Superior temporal gyrus (tissue), 1 donor: Measurements from ENCODE around the gene BLOC1S4.
"Not testable (repeated sequence)": the region's sequence is repeated elsewhere in the genome, so short reads cannot be mapped to it uniquely, and the experiment has no call there.

ENCODE experiments used
- DNase-seq: peaks from one replicate; pipeline ENCODE4 v3.0.0-alpha.2; 2016; ENCODE audit errors: extremely low spot score

Gene BLOC1S4

DNA sequence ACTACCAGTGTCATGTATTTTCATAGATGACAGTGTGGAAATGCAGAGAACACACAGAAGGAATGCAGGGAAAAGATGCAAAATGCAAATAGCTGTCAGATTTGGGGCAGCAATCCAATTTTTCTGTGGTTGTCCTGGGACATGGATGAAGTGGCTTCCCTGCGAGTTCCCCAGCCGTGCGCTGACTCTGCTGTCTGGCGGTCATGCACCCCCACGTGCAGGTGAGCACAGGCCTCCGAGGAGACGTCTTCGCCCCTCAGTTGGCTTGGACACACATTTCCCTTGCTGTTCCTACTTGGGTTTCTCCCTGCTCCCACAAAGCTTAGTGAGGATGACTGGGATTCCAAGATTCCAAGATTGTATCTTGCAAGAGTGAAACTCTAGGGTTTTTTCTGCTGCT lies 24.4 kb downstream of the BLOC1S4 start:
- DNase-seq = no peak

DNA sequence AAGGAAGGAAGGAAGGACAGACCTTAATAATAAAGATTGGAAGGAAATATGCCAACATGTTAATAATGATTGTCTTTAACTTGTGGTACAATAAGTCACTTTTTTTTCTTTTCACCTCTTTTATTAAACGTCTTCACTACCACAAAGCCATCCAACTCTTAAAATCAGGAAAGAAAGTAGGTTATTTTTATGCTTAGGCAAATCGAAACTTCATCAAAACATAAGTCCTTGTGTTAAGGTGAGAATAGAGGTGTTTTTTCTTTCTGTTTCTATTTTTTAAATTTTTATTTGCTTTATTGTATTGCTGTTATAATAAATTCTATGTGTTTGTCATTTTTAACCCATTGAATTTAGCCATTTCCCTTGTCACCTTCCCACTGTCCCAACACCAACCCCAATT lies 26.5 kb downstream of the BLOC1S4 start:
- DNase-seq = no peak

GRCh38 chr4:6742989-6743388 lies 27.0 kb downstream of the BLOC1S4 start:
- DNase-seq = no peak

- no peak for DNase-seq
These were observed 30.8 kb downstream of the BLOC1S4 start for GRCh38 chr4:6746721-6747293.

DNA sequence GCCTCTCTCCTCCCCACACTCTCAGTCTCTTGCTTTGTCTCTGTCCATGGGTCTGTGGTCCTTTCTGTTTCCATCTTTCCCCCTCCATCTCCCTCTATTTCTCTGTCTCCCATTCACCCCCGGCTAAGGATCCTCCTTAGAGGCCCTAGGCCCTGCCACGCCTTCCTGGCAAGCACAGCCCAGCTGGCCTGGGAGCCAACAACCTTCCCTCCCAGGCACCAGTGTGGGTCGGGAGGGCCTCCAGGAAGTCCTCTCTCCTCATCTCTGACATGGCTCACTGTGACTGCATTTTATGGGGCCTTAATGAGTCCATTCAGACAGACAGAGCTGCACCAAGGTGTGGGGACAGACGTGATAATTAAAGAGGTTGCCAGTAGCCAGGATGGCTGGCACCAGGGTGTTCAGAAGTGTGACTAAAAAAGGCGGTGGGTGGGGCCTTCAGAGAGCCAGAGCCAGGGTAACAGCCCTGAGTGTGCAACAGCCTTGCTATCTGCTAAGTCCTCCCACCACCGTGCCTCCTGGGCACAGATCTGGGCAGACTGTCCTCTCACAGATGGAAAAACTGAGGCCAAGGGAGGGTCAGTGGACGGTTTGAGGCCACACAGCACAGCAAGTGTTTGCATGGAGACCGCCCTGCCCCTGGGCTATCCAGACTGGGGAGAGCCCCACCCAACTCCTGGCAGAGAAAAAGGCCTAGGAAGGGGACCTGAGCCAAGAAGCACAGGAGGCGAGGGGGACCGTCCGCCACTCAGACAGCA lies 31.5 kb downstream of the BLOC1S4 start:
- DNase-seq = no peak

- no peak for DNase-seq
These were observed 32.3 kb downstream of the BLOC1S4 start for GRCh38 chr4:6748286-6748685.

DNA sequence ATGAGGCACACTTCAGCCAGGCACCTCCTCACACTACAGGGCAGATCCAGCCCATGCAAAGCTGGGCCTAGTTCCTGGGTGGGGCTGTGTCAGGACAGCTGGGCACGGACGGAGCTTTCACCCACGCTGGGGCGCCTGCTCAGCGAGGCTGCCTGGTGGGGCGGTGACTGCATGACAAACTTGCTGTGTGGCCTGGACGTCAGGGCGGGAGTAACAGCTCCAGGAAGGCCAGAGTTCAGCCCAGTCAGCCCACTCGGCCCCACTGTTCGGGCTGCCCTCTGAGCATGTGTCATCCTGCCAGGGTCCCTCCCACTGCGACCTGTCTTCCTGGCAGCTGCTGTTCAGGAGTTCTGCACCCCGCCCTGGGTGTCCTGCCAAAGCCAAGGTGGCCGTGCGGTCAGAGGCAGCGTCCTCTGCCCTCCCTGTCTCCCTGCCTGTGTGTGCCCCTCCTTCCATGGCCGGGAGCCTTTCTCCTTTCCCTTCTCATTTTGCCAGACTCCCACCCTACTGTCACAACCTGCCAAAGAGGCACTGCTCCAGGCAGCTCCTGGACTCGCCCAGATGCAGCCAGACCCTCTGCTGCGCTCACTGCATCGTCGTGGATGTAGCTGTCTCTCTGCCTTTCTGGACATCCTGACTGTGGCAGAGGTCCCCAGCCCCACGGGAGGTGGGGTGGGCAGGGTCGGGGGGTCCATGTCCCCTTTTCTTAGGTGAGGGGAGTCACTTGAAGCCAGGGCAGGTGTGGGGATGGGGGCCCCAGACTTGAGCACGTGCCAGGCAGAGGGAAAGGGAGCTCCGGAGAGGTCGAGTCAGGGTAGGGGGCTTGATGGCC lies 33.6 kb downstream of the BLOC1S4 start:
- DNase-seq = no peak

DNA sequence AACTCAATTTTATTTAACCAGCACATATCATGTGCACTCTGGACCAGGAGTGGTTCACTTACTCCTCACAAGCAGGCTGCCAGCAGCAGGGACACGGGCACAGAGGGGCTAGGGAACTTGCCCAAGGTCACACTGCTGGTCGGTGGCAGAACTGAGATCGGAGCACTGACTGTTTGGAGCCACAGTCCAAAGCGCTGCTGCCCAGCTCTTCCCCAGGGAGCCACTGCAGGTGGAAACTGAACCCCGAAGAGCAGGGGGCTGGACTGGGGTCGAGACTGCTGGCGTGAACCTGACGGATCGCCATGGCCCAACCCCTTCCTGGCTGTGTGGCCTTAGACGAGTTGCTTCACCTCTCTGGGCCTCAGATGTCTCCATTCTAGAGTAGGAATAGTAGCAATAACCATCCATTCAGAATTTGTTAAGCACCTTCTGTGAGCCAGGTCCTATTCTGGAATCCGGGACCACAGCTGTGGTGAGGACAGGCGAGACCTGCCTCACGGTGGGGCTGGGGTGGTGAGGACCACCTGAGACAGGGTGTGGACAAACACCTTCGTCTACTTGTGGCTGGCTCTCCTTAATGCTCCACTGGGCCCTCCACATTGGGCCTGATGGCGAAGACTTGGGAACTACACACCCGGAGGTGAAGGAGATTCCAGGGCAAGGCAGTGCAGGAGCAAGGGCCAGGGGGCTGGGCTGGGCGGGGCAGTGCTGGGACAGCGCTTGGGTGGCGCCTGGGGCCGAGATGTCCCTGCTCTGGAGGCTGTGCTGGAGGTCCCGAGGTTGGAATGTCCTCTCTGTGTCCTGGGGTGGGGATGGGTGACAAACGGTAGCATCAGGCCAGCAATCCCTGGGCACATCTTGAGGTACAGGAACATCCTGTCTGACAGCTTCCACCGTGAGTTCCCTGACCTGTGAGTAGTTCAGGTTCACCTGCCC lies 34.6 kb downstream of the BLOC1S4 start:
- no peak for DNase-seq

DNA sequence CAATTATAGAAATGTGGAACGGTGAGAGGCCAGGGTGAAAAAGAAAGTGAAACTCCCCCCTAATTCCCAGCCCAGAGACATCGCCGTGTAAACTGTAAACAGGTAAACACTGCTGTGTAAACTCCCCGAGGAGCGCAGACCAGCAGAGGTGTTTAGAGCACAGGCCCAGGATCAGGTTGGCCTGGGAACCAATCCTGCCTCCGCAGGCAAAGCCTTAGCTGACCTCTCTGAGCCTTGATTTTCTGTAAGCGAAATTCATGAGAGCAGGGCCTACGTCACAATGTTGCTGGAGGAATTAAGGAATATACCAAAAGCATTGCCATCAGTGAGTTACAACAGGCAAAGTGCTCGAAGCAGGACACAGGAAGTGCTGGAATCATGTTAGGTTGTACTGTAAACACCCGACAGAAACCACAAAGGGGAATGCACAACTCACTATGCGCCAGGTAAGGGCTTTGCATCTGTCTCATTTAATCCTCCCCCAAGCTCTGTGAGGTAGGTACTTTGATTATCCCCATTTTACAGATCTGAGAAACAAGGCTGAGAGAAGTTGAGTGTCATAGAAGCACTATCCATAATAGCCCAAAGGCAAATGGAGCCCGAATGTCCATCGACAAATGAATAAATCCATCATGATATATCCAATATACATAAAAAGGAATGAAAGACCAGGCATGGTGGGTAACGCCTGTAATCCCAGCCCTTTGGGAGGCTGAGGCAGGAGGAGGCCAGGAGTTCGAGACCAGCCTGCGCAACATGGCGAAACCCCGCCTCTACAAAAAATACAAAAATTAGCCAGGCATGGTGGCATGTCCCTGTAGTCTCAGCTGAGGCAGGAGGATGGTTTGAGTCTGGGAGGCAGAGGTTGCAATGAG lies 35.9 kb downstream of the BLOC1S4 start:
- no peak for DNase-seq

- DNase-seq = no peak
These were observed 36.5 kb downstream of the BLOC1S4 start for GRCh38 chr4:6752486-6752829.

DNA sequence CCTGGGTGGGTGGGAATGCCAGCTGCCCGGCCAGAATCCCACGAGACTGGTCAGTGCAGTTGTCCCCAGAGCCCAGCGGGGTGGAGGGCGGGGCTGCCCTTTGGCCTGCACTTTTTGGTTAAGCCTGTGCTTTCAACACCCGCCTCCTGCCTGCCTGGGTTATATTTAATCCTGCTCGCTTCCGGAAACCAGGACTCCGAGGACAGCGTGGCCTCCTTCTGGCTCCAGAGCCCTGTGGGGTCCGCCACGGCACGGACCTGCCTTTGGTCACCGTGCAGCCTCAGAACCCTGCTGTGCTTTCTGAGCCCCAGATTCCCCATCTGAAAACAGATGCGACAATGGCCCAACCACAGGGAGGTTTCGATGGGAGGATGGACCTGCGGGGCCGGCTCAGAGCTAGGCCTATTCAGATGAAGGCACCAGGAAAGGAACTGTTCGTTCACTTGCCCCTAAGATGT lies 37.2 kb downstream of the BLOC1S4 start:
- DNase-seq = no peak

DNA sequence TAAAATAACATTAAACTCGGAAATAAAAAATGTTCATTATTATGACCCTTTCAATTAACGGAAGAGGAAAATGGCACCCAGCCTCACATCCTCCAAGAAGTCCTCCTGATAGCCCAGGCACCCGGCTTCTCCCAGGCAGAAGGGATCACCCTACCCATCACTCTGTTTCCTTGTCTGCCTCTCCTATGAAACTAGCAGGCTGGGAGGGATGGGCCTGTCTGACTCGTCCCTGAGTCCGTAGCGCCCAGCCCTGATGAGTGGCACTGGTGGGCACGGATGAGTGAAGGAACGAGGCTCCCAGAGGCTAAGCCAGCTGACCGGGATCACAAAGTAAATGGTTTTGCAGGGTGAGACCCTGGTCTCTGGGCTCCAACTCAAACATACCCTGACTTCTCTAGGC lies 37.9 kb downstream of the BLOC1S4 start:
- no peak for DNase-seq

DNA sequence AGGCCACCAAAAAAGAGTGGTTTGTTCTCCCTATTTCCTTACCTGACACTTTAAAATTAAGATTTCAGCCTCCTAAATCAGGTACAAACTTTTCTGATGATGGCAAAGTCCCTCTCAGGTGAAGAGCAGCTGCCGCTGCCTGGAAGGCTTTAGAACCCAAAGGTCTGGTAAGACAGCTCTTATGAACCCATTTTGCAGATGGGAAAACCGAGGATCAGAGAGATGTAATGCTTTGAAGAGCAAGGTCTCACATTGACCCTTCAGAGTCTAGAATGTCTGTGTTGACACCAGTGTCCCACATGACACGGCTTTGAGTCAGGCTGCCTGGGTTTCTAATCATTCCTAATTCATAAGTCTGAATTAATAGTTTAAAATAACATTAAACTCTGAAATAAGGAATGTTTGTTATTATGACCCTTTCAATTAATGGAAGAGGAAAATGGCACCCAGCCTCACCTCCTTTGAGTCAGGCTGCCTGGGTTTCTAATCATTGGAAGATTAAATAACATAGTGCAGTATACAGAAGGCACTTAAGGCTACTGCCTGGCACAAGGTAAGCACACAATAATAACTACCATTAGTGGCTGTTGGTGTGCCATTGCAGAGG lies 38.6 kb downstream of the BLOC1S4 start:
- no peak for DNase-seq

- no peak for DNase-seq
These were observed 39.2 kb downstream of the BLOC1S4 start for GRCh38 chr4:6755088-6755753.

DNA sequence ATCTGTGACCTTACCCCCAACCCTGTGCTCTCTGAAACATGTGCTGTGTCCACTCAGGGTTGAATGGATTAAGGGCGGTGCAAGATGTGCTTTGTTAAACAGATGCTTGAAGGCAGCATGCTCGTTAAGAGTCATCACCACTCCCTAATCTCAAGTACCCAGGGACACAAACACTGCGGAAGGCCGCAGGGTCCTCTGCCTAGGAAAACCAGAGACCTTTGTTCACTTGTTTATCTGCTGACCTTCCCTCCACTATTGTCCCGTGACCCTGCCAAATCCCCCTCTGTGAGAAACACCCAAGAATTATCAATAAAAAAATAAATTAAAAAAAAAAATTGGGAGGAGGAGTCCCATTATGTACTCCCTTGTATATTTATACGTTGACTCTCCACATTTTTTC lies 40.4 kb downstream of the BLOC1S4 start:
- DNase-seq = not testable (repeated sequence)

- no peak for DNase-seq
These were observed 42.8 kb downstream of the BLOC1S4 start for GRCh38 chr4:6758728-6759127.

- no peak for DNase-seq
These were observed 44.9 kb downstream of the BLOC1S4 start for GRCh38 chr4:6760865-6761264.

DNA sequence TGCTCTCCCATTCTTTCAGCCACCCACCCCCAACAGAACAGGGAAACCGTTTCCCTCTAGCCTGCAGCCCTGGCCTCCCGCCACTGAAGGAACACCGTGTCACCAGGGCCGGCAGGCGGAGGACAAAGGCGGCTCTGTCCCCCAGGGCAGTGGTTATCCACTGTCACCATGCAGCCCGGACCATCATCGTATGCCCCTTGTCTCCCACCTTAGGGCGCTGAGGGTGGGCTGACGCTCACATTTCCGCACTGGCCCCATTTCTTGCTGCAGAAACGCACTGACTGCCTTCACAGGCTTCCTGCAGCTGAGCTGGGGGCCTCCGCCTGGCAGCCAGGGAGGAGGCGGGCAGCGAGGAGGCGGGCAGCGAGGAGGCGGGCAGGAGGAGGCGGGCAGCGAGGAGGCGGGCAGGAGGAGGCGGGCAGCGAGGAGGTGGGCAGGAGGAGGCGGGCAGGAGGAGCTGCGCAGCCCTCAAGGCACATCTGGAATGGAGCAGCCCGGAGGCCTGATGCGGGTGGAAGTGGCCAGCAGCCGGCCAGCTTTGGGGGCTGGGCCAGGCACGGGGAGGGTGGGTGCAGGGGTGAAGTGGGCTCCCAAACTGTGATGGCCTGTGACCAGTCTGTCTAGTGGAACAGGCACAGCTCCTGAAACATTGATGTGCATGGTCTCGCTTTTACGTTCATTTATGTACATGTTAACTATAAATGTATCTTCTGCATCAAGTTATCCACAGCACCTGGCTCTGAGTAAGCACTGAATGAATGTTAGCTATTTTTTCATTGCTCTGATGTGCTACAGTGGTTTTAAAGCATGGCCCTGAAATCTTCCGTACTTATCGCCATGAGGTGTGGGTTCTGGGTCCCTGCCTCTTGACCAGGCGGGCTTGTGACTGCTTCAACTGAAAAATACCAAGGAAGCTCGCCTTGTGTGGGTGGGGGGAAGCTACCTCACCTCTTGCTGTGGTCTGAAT lies 46.0 kb downstream of the BLOC1S4 start:
- DNase-seq = peak; percentile 82
